NT2/D1 (cell line): ENCODE measurements around the gene PDK2.

Experiments used
- YY1 ChIP-seq: IDR thresholded peaks from 2 replicates; pipeline ENCODE4 v1.6.1; 2011; ENCODE audit not compliant: insufficient read length, insufficient read depth
- ZNF274 ChIP-seq: IDR thresholded peaks from 2 replicates; pipeline ENCODE4 v1.6.1; 2011; ENCODE audit warnings: mild to moderate bottlenecking, low read depth, low read length

GRCh38 chr17:50115756-50116155, 20.6 kb downstream of the PDK2 start:
- TF ChIP-seq ZNF274 = no peak
- no peak for TF ChIP-seq YY1
